K562 (cell line): ENCODE data around the gene GORASP1. TPM values are rescaled to one million over a fixed set of nuclear protein-coding genes. Genes with fewer than 3 reads are reported as not detected.
A peak's percentile ranks its signal among the peaks of the same experiment; 100 is the strongest.

Experiments used
- FOXP4 ChIP-seq: sonication (generic); formaldehyde crosslinking; IDR thresholded peaks from 2 replicates; pipeline ENCODE4 v1.8.0; 2022; ENCODE audit warnings: mild to moderate bottlenecking, missing genetic modification reagents, borderline replicate concordance
- MGA ChIP-seq: fragments of 450-650 bp; IDR thresholded peaks from 2 replicates; pipeline ENCODE4 v1.6.1; 2016; ENCODE audit warnings: mild to moderate bottlenecking, moderate library complexity
- PREB ChIP-seq: sonication (generic); formaldehyde crosslinking; IDR thresholded peaks from 2 replicates; pipeline ENCODE4 v1.8.1; 2023; ENCODE audit warnings: mild to moderate bottlenecking, missing genetic modification reagents
- ZNF609 ChIP-seq: sonication (generic); formaldehyde crosslinking; IDR thresholded peaks from 2 replicates; pipeline ENCODE4 v1.8.1; 2023; ENCODE audit warnings: missing genetic modification reagents, mild to moderate bottlenecking, borderline replicate concordance
- polyA plus RNA-seq, 8 experiments: library from polyadenylated mRNA; depleted of rRNA in 4 of 8; stranded (reverse) in 5 of 8; unstranded in 3 of 8; fragments of >200 nt; fragmentation: Nextera tagmentation in 2 of 8; fragmentation: Illumina TruSeq in 1 of 8; extraction: Ambion mirVana in 2 of 8; extraction: Trizol in 1 of 8; gene quantifications; 2 replicates each; pipeline versions ENCODE4 v1.2.1 to v1.2.3, GENCODE V29; 2011 to 2014; ENCODE audit warnings: inconsistent platforms in 1 of 8, missing spikeins in 1 of 8
- total RNA-seq, 7 experiments: library from RNA; depleted of rRNA in 6 of 7; stranded (reverse); fragments of >200 nt in 6 of 7; fragmentation: Illumina TruSeq in 2 of 7; extraction: Trizol in 2 of 7; gene quantifications; 2 replicates each; pipeline versions ENCODE4 v1.2.1 to v1.2.3, GENCODE V29; 2011 to 2021; ENCODE audit warnings: low replicate concordance in 1 of 7

The GORASP1 gene
- total and polyA plus RNA-seq, 9 of the 15 experiments (the other 6 are each of a cell fraction or from before 2014, with no cell fraction given) = 8.4 to 87.9 (median 67.6) TPM

GRCh38 chr3:39146611-39147591, 39.5 kb upstream of the GORASP1 start (continued):
- TF ChIP-seq MGA (no peak), PREB (CRISPR knock-in tag) (no peak), ZNF609 (CRISPR knock-in tag) (no peak), FOXP4 (CRISPR knock-in tag) (peak; percentile 28)
